H4 (cell line): ENCODE measurements around the gene EHMT1. TPM values are rescaled to one million over a fixed set of nuclear protein-coding genes. Genes with fewer than 3 reads are reported as not detected.

ENCODE experiments used
- DNase-seq: peaks from one replicate; pipeline ENCODE4 v3.0.0-alpha.2; 2015; ENCODE audit warnings: low spot score
- total RNA-seq: library from RNA; depleted of rRNA; stranded (reverse); fragments of >200 nt; shearing (Covaris generic); gene quantifications from 2 replicates; pipeline ENCODE4 v1.2.3, GENCODE V29; 2014

The EHMT1 gene
- total RNA-seq, 1 experiment from 2014 or later: 18.6 TPM

GRCh38 chr9:137827908-137828526, 209.2 kb downstream of the EHMT1 start:
- no peak for DNase-seq

GRCh38 chr9:137828527-137829259, 209.9 kb downstream of the EHMT1 start:
- DNase-seq: no peak

GRCh38 chr9:137829260-137829996, 210.6 kb downstream of the EHMT1 start:
- no peak for DNase-seq

- no peak for DNase-seq
These were observed 213.4 kb downstream of the EHMT1 start for GRCh38 chr9:137832191-137832700.

GRCh38 chr9:137832830-137833590, 214.2 kb downstream of the EHMT1 start:
- DNase-seq: no peak

GRCh38 chr9:137833721-137834613, 215.2 kb downstream of the EHMT1 start:
- DNase-seq: no peak

- DNase-seq: no peak
These were observed 216.2 kb downstream of the EHMT1 start for GRCh38 chr9:137834846-137835546.

- DNase-seq: no peak
These were observed 217.5 kb downstream of the EHMT1 start for GRCh38 chr9:137836151-137836830.

GRCh38 chr9:137836831-137837241, 218.0 kb downstream of the EHMT1 start:
- DNase-seq: no peak

GRCh38 chr9:137837345-137838278, 218.8 kb downstream of the EHMT1 start:
- DNase-seq: no peak

GRCh38 chr9:137838576-137838975, 219.8 kb downstream of the EHMT1 start:
- DNase-seq: no peak

- no peak for DNase-seq
These were observed 224.6 kb downstream of the EHMT1 start for GRCh38 chr9:137843355-137843754.

GRCh38 chr9:137851516-137852267, 232.9 kb downstream of the EHMT1 start:
- DNase-seq: no peak

GRCh38 chr9:137853392-137853995, 234.7 kb downstream of the EHMT1 start:
- no peak for DNase-seq

GRCh38 chr9:137860361-137860760, 241.6 kb downstream of the EHMT1 start:
- DNase-seq: no peak

GRCh38 chr9:137865581-137866145, 246.9 kb downstream of the EHMT1 start:
- DNase-seq: no peak
